Dermis lymphatic vessel endothelial cell (primary cell): ENCODE measurements around the gene DNAJB4. TPM values are rescaled to one million over a fixed set of nuclear protein-coding genes. Genes with fewer than 3 reads are reported as not detected.

ENCODE experiments used
- total RNA-seq: library from RNA; depleted of rRNA; stranded (reverse); fragments of >200 nt; gene quantifications from 2 replicates; pipeline ENCODE4 v1.2.1, GENCODE V29; 2014

DNAJB4 gene
- total RNA-seq, result 224 and 234 TPM in 2 replicates

GRCh38 chr1:78004719-78005447, at the start of gene DNAJB4:
Gene DNAJB4 (plus strand): TSS chr1:78004939. CDS start chr1:78005111, 172 bp downstream.

DNA sequence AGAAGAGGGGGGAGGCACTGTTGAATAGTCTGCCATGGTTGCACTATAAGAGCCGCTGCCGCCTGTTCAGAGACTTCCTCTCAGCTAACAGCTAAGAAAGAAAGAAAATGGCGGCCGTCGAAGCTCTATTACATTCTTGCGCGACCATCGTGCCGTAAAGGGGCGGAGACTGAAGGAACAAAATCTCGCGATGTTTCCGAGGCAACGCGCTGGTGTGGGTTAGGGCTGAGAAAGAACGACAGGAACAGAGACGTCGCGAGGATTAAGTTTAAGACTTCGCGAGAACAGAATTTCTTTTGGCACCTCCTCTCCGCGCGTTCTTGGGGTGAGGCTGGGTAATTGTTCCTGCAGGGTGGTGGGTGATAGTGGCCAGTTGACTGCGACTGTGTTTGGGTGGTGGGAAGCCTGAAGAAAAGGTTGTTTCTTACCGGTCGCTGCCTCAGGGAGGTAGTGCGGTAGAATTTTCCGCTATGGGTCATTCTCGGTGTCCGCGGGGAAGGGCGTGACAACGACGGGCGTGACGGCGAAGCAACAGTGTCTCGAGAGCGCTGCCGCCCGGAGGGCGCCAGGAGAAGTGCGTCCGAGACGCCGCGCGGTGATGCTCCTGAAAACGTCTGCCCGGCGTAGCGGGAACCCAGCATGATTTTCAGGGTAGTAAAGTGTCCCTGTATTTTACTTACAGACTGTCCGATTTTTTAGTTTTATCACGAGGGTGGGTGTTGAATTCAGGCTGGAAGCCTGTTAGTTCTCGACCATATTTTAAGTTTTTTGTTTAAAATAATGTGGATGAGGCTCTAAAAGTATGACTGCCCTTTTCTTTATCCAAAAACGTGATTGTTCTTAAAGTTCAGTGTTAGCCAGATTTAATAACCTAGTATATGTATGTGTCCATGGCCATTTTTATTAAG, 25.5 kb upstream of the DNAJB4 start, which contains the start of gene FUBP1:
TSS of gene FUBP1 (minus strand) at position 104 of the 908 bp plus-strand sequence. CDS start at position 36, 68 bp downstream.

DNA sequence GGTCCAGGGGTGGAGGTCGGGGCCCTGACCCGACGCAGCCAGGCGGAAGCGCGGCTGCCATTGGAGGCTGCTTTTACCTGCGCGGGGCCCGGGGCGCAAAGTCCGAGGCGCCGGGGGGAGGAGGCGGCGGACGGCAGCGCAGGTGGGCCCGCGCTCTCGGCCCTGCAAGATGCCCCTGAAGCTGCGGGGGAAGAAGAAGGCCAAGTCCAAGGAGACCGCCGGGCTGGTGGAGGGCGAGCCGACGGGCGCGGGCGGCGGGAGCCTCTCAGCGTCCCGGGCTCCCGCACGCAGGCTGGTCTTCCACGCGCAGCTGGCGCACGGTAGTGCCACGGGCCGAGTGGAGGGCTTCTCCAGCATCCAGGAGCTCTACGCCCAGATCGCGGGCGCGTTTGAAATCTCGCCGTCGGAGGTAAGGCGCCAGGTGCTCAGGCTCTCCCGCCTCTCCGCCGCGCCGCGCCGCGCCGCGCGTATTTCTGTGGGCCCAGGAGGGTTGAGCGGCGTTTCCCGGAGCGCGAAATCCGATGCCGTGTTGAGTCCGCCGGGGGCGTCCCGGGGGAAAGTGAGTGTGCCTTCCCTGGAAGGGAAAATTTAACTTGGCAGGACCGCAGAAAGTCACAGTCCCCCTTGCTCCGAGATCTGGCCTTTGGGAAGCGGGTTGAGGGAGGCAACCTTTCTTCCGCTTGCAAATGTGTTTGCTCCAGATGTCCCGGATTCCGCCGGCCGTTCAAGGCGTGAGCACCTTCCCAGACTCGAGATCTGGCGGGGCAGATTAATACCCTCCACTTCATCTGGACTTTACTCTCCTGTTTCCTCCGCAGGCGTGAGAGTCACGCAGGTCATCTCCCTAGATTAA, 41.4 kb downstream of the DNAJB4 start, which contains the start of gene GIPC2:
TSS of gene GIPC2 (plus strand) at position 41 of the 853 bp plus-strand sequence. CDS start at position 170, 129 bp downstream.

Other genes starting within 250 kb of the DNAJB4 start
- gene USP33, start 245.1 kb upstream of the DNAJB4 start, total RNA-seq, result 98.8 and 115 TPM in 2 replicates
- gene MIGA1, start 225.3 kb upstream of the DNAJB4 start, total RNA-seq, result 13.2 and 16.7 TPM in 2 replicates
- 1.4 and 2.9 TPM in 2 replicates for gene NEXN, start 116.3 kb upstream of the DNAJB4 start, total RNA-seq
- gene FUBP1, start 25.9 kb upstream of the DNAJB4 start, total RNA-seq, result 86.0 and 115 TPM in 2 replicates
- gene GIPC2, start 41.0 kb downstream of the DNAJB4 start, total RNA-seq, result 39.4 and 41.4 TPM in 2 replicates